BLaER1 treated with 17β-estradiol and CSF1 and Interleukin-3, amounts not matched to agents 10 nM and 100 nM (cell line): ENCODE results near the gene VPS54.
A peak's percentile ranks its signal among the peaks of the same experiment; 100 is the strongest.

Experiments
- H3K27ac ChIP-seq, 11 experiments: shearing (Covaris generic); formaldehyde crosslinking; 2 replicates each; pipeline ENCODE4 v1.8.1; 2022
- H3K27me3 ChIP-seq, 11 experiments: shearing (Covaris generic); formaldehyde crosslinking; 2 replicates each; pipeline ENCODE4 v1.8.1; 2022
- H3K36me3 ChIP-seq, 11 experiments: shearing (Covaris generic); formaldehyde crosslinking; 2 replicates each; pipeline ENCODE4 v1.8.1; 2022
- H3K4me1 ChIP-seq, 10 experiments: shearing (Covaris generic); formaldehyde crosslinking; 2 replicates each; pipeline ENCODE4 v1.8.1; 2022
- H3K4me2 ChIP-seq, 11 experiments: shearing (Covaris generic); formaldehyde crosslinking; 2 replicates each; pipeline ENCODE4 v1.8.1; 2022
- H3K4me3 ChIP-seq, 10 experiments: shearing (Covaris generic); formaldehyde crosslinking; 2 replicates each; pipeline ENCODE4 v1.8.1; 2022
- H3K9ac ChIP-seq, 11 experiments: shearing (Covaris generic); formaldehyde crosslinking; 2 replicates each; pipeline ENCODE4 v1.8.1; 2022
- H3K9me3 ChIP-seq, 11 experiments: shearing (Covaris generic); formaldehyde crosslinking; replicated peaks in 1 of 11; 2 replicates each; pipeline ENCODE4 v1.8.1; 2022
- H4K20me1 ChIP-seq, 11 experiments: shearing (Covaris generic); formaldehyde crosslinking; 2 replicates each; pipeline ENCODE4 v1.8.1; 2022
- Cebpa-rat ChIP-seq, 11 experiments: shearing (Covaris generic); IDR thresholded peaks; 2 replicates each; pipeline ENCODE4 v1.8.1; 2022

The VPS54 gene

DNA sequence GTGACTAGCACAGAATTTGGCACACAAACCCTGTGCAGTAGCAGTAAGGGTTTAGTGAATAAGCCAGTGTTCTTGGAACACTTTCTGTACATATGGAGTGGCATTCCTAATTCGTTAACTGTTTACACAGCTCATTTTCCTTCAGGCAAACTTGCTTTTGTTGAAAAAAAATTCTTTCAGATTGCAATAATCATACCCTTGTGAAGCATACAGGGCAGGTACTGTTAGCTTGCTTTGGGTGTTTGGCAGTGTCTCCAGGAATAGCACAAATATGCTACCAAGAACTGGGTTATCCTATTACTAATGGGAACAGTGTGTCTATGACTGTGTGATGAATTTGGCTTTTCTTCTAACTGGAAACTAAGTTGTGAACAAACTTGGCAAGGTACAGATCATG, 144.1 kb downstream of the VPS54 start:
- Histone ChIP-seq H3K9ac (no peak overlapping the region), H3K27me3 (no peaks in the 10 kb centered on the region), H3K36me3 (peaks cover 50 to 92% (median 69%) of the 10 kb centered on the region in 11 experiments), H3K4me1 (peaks cover 9 to 27% (median 20%) of the 10 kb centered on the region in 10 experiments; a peak in 19 of 20 replicates), H4K20me1 (peaks cover 0 to 55% (median 7%) of the 10 kb centered on the region in 11 experiments; a peak in 9 of 22 replicates), H3K4me2 (peak overlapping the region in 7 of 11 experiments; percentile 47 to 76 (median 69); a peak in 10 of 22 replicates), H3K9me3 (peaks cover 20 to 41% (median 36%) of the 10 kb centered on the region in 11 experiments), H3K4me3 (no peak overlapping the region), H3K27ac (no peak overlapping the region)
- TF ChIP-seq Cebpa-rat (IDR thresholded peaks at IDR 0.05) = no peak

DNA sequence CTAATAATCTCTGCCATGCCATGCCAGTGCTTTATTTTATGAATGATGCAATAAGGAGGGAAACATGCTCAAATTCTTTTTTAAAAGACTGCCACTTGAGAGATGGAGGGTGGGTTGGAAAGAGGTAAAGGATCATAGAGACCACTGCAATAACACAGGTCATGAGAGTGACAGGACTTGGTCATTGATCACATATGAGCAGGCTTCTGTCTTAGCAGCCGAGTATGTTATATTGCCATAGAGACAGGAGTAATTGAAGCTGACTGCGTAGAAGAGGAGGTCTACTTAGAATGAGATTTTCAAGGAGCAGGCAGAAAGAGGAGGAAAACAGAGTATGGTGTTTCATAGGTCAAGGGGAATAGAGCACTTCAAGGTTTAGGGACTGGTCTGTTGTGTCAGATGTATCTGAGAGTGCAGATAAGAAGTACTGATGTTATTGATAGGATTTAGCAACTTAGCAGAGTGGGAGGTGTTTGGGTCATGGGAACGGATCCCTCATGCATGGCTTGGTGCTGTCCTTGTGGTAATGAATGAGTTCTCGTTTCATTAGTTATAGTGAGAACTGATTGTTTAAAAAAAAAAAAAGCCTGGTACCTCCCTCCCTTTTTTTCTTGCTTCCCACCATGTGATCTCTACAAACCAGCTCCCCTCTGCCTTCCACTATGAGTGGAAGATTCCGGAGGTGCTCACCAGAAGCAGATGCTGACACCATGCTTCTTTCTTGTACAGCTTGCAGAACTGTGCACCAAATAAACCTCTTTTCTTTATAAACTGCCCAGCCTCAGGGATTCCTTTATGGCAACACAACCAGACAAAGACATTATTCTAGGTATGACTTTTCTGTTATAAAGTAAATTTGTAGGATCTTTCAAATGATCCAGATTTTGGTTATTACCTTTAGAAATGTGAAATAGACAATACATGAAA, 144.8 kb downstream of the VPS54 start:
- Histone ChIP-seq H3K4me3 (no peak overlapping the region), H4K20me1 (peaks cover 0 to 55% (median 7%) of the 10 kb centered on the region in 11 experiments; a peak in 9 of 22 replicates), H3K27me3 (no peaks in the 10 kb centered on the region), H3K9ac (no peak overlapping the region), H3K27ac (no peak overlapping the region), H3K9me3 (peaks cover 20 to 41% (median 36%) of the 10 kb centered on the region in 11 experiments), H3K4me1 (peaks cover 9 to 27% (median 20%) of the 10 kb centered on the region in 10 experiments; a peak in 19 of 20 replicates), H3K36me3 (peaks cover 57 to 94% (median 72%) of the 10 kb centered on the region in 11 experiments), H3K4me2 (peak overlapping the region in 4 of 11 experiments; percentile 47 to 76 (median 62); a peak in 3 of 22 replicates)
- no peak for TF ChIP-seq Cebpa-rat (IDR thresholded peaks at IDR 0.05)

DNA sequence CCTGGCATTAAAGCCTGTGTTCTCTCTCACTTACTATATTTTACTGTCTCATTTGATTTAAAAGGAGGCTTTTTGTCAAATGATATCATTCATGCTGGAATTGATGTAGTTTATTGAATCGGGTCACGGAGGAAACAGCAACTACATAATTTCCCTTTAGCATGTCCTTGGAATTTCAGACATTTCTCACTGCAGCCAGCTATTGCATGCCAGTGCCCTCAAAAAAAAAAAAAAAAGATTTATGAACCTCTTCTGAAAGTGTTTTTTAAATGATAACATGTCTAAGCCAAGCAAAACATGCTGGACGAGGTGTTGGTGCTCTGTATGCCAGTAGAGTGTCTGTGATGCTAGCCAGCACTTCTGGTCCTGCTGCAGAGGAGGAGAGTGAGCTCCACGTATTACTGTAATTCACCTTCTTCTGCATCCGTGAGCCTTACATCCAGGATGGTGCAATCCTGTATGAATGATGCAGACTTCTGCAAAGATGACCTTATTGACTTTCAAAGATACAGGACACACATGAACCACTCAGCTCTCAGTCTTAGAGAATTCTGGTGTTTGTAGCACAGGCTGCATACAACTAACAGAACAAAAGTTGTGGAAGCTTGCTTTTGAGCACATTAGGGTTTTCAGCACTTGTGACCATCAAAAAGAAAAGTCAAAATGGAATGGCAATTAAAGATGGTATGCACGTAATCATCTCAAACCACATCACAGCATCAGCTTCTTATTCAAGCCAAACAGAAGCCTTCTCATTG, 146.5 kb downstream of the VPS54 start:
- Histone ChIP-seq H3K4me1 (peaks cover 9 to 27% (median 20%) of the 10 kb centered on the region in 10 experiments; a peak in 19 of 20 replicates), H4K20me1 (peaks cover 0 to 44% (median 7%) of the 10 kb centered on the region in 11 experiments; a peak in 9 of 22 replicates), H3K4me3 (no peak overlapping the region), H3K9me3 (peaks cover 20 to 44% (median 38%) of the 10 kb centered on the region in 11 experiments), H3K36me3 (peaks cover 67 to 99% (median 80%) of the 10 kb centered on the region in 11 experiments), H3K27ac (no peak overlapping the region), H3K27me3 (no peaks in the 10 kb centered on the region), H3K9ac (no peak overlapping the region), H3K4me2 (no peak overlapping the region)
- TF ChIP-seq Cebpa-rat (IDR thresholded peaks at IDR 0.05) = no peak

DNA sequence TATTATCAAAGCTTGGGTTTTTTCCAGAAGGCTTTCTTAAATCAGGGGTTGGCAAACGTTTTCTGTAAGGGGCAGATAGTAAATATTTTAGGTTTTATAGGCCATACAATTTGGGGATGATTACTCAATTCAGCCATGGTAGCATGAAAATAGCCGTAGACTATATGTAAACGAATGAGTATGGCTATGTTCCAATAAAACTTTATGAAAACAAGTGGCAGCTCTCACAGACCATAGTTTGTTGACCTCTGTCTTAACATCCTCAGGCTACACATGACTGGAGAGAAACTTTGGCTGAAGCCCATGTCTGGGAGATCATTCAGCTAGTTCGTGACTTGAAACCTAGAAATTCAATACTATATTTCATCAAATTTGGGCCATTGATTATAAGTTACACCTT, 147.4 kb downstream of the VPS54 start:
- no peak overlapping the region for H3K27ac ChIP-seq
- H4K20me1 ChIP-seq = peaks cover 0 to 43% (median 7%) of the 10 kb centered on the region in 11 experiments; a peak in 9 of 22 replicates
- no peak overlapping the region for H3K9ac ChIP-seq
- no peak overlapping the region for H3K4me2 ChIP-seq
- H3K4me3 ChIP-seq = no peak overlapping the region
- no peaks in the 10 kb centered on the region for H3K27me3 ChIP-seq
- H3K9me3 ChIP-seq = peaks cover 20 to 44% (median 38%) of the 10 kb centered on the region in 11 experiments
- peaks cover 9 to 24% (median 20%) of the 10 kb centered on the region in 10 experiments; a peak in 19 of 20 replicates for H3K4me1 ChIP-seq
- TF ChIP-seq Cebpa-rat (IDR thresholded peaks at IDR 0.05) = no peak
- peaks cover 61 to 98% (median 80%) of the 10 kb centered on the region in 11 experiments for H3K36me3 ChIP-seq

DNA sequence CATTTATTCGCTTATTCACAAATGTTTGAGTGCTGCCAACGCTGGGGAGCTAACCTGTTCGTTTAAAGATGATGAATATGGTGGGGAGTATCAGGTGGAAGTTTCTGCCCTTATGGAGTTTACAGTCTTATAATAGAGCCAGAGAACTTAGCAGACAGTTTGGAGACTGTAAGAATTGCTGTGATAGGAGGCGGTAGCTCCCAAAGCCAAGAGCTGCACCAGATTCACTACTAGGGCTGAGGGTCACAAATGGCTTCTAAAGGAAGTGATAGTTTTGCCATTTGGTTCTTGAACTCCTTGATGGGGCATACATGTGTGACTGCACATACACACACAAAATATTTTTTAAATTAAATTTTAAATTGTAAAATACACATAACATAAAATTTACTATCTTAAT, 148.5 kb downstream of the VPS54 start:
- H3K4me2 ChIP-seq = no peak overlapping the region
- no peaks in the 10 kb centered on the region for H3K27me3 ChIP-seq
- peaks cover 20 to 44% (median 38%) of the 10 kb centered on the region in 11 experiments for H3K9me3 ChIP-seq
- H3K9ac ChIP-seq = no peak overlapping the region
- H3K27ac ChIP-seq = no peak overlapping the region
- peaks cover 0 to 42% (median 2%) of the 10 kb centered on the region in 11 experiments; a peak in 9 of 22 replicates for H4K20me1 ChIP-seq
- H3K36me3 ChIP-seq = peaks cover 61 to 99% (median 76%) of the 10 kb centered on the region in 11 experiments
- TF ChIP-seq Cebpa-rat (IDR thresholded peaks at IDR 0.05) = no peak
- peaks cover 11 to 24% (median 20%) of the 10 kb centered on the region in 10 experiments for H3K4me1 ChIP-seq
- H3K4me3 ChIP-seq = no peak overlapping the region

DNA sequence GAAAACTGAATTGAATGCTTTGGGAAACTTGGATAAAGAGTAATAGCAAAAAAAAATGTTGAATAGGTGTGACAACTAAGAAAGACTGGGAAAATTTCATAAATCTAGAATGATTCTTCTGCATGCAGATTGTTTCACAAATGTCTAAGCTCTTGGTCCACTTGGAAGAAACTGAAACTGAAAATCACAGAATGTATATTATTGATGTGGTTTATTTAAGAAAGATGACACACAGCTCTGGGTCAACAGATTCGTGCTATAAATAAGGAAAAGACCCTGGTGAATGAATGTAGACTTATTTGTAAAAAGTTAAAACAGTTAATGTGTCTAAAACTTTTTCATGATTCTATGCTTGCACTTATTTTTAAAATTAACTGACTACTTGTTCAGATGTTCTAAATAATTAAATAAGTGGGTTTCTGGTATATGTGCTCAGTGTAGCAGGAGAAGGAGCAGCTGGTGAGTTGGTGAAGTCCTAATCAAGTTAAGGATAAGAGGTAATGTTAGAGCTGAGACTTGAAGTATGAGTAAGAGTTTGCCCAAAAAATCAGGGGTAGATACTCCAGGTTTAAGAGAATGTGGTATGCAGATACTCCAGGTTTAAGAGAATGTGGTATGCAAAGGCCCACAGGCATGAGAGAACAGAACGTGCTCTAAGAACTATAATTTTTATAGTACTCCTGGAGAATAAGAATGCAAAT, 153.1 kb downstream of the VPS54 start:
- no peak overlapping the region for H3K4me3 ChIP-seq
- H3K27me3 ChIP-seq = no peaks in the 10 kb centered on the region
- peaks cover 58 to 99% (median 80%) of the 10 kb centered on the region in 11 experiments for H3K36me3 ChIP-seq
- H3K4me1 ChIP-seq = peaks cover 0 to 26% (median 21%) of the 10 kb centered on the region in 10 experiments; a peak in 18 of 20 replicates
- peak overlapping the region in 7 of 11 experiments; percentile 2 to 56 (median 11); a peak in 8 of 22 replicates for H3K27ac ChIP-seq
- H3K9ac ChIP-seq = 0 out of 22 replicates have a peak overlapping the region, but pooled peaks of 1 of the 11 experiments have one; percentile 11
- peak overlapping the region in 9 of 11 experiments; percentile 13 to 62 (median 55); a peak in 16 of 22 replicates for H3K4me2 ChIP-seq
- H4K20me1 ChIP-seq = peaks cover 0 to 51% (median 0%) of the 10 kb centered on the region in 11 experiments; a peak in 6 of 22 replicates
- TF ChIP-seq Cebpa-rat (IDR thresholded peaks at IDR 0.05) = no peak
- H3K9me3 ChIP-seq = peaks cover 0 to 8% (median 2%) of the 10 kb centered on the region in 11 experiments; a peak in 10 of 22 replicates

DNA sequence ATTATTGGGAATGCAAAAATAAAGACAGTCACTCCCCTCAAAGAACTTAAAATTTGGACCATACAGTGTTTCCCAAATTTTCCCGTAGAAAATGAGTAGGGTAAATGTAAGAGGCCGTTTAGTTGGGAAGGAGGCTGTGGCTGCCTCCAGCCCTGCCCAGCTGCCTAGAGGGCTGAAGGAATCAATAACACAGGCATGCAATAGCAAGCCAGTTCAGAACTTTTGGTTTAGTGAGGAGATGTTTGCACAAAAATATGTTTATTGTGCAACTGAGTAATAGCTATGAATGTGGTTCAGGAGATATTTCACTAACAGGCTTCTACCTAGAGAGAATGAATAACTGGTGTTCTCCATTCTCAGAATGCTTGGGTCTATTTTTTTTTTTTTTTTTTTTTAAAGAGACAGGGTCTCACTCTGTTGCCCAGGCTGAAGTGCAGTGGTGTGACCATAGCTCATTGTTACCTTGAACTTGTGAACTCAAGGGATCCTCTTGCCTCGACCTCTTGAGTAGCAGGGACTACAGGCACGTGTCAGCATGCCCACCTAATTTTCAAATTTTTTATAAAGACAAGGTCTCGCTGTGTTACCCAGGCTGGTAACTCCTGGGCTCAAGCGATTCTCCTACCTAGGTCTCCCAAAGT, 153.9 kb downstream of the VPS54 start:
- peaks cover 0 to 53% (median 0%) of the 10 kb centered on the region in 11 experiments; a peak in 7 of 22 replicates for H4K20me1 ChIP-seq
- H3K9ac ChIP-seq = no peak overlapping the region
- H3K9me3 ChIP-seq = peaks cover 0 to 8% (median 0%) of the 10 kb centered on the region in 11 experiments; a peak in 4 of 22 replicates
- peaks cover 54 to 95% (median 77%) of the 10 kb centered on the region in 11 experiments for H3K36me3 ChIP-seq
- TF ChIP-seq Cebpa-rat (IDR thresholded peaks at IDR 0.05) = no peak
- H3K4me2 ChIP-seq = peak overlapping the region in 9 of 11 experiments; percentile 13 to 62 (median 55); a peak in 18 of 22 replicates
- H3K4me1 ChIP-seq = peaks cover 0 to 26% (median 21%) of the 10 kb centered on the region in 10 experiments; a peak in 18 of 20 replicates
- no peak overlapping the region for H3K4me3 ChIP-seq
- no peaks in the 10 kb centered on the region for H3K27me3 ChIP-seq
- H3K27ac ChIP-seq = peak overlapping the region in 5 of 11 experiments; percentile 8 to 35 (median 31); a peak in 7 of 22 replicates
